IPS DF 4.7 (cell line): ENCODE results near the gene DENND2A.
"Not testable (repeated sequence)": the region's sequence is repeated elsewhere in the genome, so short reads cannot be mapped to it uniquely, and the experiment has no call there.

Source experiments
- DNase-seq: peaks from one replicate; pipeline ENCODE4 v3.0.0-alpha.2; 2013; ENCODE audit warnings: low spot score; ENCODE audit errors: extremely low read depth

Gene DENND2A

DNA sequence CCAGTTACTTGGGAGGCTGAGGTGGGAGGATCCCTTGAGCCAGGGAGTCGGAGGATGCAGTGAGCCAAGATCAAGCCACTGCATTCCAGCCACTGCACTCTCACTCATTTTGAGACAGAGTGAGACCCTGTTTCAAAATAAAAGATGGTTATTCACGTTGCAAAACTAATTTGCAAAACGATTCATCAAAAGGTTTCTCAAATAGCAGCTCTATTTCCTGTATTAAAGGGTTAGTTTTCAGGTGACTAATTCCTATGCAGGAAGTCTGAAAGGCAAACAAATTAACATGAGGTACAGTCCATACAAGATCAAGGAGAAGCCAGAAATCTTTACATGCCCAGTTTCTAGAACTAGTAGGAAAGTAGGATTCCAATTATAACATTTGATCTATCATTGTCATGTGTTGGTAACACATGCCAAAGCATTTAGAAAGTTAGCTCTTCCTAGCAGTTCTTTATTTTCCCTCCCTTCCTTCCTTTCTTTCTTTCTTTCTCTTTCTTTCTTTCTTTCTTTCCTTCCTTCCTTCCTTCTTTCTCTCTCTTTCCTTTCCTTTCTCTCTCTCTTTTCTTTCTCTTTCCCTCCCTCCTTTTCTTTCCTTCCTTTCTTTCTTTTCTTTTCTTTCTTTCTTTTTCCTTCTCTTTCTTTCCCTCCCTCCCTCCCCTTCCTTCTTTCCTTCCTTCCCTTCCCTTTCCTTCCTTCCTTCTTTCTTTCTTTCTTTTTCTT lies 49.3 kb downstream of the DENND2A start:
- DNase-seq = no peak

DNA sequence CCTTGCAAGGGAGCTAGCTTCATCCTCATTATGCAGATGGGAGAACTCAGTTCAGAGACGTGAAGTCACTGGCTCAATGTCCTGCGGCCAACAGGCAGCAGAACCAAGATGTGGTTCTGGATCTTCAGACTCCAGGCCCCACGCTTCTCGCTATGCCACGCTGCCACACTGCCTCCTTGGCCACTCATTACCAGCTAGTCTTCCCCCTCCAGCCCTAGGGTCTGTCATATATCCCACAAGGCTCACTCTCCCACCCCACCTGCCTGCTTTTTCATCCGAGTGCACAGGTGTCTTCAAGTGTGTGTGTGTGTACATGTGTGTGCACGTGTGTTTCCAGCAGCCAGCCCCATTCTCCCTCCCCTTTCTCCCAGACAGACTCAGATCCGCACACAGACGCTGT lies 53.4 kb downstream of the DENND2A start:
- DNase-seq = no peak

DNA sequence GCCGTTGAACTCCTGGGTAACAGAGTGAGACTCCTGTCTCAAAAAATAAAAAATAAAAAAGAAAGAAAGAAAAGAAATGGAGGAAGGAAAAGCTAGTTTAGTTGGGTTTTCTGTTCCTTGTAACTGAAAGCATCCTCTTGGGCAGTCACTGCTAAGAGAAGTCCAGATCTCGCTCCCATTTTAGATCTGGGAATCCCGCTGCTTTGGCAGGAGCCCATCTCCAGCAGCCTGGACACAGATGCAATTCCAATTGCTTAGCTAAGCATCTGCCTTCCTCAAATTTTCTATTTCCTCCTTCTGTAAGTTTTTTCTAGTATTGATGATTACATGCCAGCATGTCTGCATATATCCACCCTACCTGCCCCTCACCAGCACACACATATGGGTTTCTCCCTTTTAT lies 54.1 kb downstream of the DENND2A start:
- DNase-seq = no peak

DNA sequence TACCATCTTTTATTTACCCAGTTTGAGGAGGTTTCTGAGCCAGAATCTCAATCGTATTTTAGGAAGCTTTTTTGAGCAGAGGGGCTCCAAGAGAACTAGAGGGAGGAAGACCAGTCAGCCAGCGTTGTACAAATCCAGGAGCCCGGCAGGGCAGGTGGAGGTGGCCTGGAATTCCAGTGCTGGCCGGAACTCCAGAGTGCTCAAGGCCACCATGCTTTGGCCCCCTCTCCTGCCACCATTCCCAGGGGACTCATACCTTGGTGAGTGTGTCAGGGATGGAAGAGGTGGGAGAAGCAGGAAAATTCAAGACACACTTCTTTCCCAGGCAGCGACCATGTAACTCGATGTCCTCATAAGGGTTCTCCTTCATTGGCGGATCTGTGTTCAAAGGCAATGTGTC lies 55.3 kb downstream of the DENND2A start:
- no peak for DNase-seq

DNA sequence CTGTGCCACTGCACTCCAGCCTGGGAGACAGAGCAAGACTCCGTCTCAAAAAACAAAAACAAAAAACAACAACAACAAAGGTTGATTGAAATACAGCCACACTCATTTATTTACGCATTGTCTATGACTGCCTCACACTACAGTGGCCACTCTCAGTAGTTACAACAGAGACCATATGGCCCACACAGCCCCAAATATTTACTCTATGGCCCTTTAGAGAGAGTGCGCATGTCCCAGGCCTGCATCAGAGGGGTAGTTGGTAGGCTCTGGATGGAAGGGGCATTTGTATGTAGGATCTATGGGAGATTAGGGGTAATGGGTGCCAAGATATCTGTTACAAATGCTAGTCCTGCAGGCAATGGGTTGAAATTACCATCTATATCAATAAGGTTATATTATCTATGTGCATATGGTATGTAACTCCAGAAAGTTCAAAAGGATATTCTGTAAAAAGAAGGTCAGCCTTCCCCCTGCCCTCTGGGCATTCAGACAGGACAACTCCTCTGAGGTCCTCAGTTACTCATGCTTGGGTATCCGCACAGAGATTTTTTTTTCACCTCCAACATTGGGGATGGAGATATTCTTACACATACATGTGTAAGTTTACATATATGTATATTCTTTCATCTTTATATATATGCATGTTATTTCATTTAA lies 56.3 kb downstream of the DENND2A start:
- no peak for DNase-seq

DNA sequence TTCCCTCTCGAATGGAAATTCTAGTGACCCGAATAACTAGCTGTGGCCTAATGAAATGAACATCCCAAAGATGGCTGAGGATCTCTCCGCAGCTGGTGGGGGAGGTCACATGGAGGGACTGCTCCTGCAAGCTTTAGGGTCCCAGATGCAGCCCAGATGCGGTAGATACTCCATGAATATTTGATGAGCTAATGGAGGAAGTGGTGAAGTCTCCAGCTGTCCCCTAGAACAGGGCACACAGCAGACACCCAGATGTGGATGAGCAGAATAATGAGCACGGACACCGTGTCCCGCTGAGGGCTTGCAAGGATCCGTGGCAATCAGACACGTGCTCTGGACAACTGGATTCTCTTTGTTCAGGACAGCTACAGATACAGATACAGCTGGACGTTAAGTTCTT lies 59.2 kb downstream of the DENND2A start:
- no peak for DNase-seq

DNA sequence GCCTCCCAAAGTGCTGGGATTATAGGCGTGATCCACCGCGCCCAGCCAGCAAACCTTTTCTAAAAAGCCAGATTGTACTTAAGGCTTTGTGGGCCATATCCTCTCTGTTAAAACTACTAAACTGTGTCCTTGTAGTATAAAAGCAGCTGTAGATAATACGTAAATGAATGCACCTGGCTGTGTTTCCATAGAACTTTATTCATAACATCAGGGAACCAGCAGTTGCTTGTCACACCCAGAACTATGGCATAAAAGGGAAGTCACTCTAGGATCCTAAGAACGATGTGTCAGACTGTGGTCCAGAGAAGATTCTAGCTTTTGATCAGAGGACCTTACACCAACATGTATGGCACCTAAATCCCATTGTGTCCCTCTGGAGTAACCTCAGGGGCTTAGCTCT lies 63.0 kb downstream of the DENND2A start:
- no peak for DNase-seq

DNA sequence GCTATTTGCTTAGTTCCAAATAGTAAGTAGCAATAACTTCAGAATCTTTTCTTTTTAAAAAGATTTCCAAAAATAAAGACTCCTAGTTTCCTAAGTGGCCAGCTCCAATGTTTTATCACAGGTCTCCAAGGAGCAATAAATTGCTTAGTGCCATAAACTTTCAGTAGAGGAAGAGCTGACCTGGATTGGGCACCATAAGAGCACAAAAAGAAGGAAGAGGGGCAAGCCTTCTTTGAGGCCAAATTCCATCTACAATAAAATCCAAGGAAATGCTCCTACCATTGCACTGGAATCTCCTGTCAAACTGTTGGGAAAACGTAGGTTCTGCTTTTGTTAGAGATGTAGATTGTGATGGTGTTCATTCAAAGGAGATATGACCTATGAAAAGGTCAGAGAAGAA lies 64.0 kb downstream of the DENND2A start:
- no peak for DNase-seq

DNA sequence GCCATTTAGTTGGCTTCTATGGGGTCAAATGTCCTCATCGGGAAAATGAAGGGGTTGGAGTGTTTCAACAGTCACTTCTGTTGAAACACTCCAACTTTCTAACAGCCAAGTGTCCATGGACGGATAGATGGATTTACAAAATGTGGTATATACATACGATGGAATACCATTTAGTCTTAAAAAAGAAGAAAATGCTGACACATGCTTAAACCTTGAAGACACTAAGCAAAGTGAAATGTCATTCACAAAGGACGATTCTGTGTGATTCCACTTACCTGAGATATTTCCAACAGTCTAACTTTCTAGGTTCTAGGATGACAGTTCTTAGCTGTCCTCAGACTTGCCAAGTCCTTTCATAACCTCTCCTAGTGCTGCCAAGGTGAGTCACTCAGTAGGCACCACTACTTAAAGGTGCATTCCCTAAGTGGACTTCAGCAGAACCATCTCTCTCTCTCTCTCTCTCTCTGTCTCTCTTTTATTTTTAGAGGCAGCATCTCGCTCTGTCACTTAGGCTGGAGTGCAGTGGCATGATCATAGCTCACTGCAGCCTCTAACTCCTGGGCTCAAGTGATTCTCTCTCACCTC lies 69.0 kb downstream of the DENND2A start:
- DNase-seq = no peak

DNA sequence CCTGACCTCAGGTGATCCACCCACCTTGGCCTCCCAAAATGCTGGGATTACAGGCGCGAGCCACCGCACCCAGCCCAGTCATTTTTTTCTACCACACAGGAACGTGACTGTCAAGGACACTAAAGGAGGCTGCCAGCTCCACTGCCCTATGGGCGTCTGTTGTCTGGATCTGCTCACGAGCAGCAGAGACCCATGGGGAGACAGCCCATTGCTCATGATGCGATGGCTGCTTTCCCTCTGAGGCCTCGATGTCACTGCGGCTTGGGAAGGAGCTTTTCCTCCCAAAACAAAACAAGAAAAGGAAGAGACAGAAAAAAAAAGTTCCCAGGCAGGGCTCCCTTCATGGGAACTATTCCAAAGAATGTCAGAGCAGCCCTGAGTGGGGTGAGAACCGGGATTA lies 70.5 kb downstream of the DENND2A start:
- DNase-seq = no peak

DNA sequence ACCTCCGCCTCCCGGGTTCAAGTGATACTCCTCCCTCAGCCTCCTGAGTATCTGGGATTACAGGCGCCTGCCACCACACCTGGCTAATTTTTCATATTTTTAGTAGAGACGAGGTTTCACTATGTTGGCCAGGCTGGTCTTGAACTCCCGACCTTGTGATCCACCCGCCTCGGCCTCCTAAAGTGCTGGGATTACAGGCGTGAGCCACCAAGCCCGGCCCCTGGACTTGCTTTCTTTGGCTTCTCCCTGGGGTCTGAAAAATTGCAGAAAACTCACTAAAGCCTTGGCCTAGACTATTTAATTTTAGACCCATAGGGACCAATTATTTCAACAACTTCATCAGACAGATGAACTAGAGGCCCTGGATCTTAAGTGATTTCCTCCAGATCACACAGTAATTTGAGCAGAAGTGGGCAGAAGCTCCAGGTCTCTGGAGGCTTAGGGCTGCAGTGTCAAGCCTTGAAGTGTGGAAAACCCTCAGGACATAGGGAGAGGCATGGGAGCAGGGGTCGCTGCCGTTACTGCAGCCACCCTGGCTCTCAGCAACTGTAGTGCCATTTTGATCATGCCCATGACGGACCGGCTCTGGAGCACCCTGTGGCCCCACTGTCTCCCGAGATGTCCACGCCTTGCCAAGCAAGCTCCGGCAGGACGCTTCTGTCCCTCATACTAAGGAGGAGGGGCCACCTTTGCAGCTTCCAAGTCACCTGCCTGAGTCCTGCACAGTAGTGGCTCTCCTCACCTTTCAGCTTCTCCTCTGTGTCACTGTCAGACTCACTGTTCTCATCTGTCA lies 72.4 kb downstream of the DENND2A start:
- no peak for DNase-seq

DNA sequence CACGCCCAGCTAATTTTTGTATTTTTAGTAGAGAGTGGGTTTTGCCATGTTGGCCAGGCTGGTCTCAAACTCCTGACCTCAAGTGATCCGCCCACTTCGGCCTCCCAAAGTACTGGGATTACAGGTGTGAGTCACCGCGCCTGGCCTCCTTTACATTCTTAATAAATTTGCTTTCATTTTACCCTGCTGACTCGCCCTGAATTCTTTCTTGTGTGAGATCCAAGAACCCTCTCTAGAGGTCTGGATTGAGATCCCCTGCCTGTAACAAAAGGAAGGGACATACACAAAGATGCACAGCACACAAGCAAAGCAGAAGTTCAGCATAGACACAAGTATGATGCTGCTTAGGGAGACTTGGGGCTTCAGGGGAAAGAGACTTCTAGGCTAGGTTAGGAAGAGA lies 74.4 kb downstream of the DENND2A start:
- DNase-seq = not testable (repeated sequence)

DNA sequence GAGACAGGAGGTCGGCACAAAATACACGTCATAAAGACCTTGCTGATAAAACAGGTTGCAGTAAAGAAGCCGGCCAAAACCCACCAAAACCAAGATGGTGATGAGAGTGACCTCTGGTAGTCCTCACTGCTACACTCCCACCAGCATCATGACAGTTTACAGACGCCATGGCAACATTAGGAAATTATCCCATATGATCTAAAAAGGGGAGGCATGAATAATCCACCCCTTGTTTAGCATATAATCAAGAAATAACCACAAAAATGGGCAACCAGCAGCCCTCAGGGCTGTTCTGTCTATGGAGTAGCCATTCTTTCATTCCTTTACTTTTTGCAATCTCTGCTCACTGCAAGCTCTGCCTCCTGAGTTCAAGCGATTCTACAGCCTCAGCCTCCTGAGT lies 74.9 kb downstream of the DENND2A start:
- not testable (repeated sequence) for DNase-seq

DNA sequence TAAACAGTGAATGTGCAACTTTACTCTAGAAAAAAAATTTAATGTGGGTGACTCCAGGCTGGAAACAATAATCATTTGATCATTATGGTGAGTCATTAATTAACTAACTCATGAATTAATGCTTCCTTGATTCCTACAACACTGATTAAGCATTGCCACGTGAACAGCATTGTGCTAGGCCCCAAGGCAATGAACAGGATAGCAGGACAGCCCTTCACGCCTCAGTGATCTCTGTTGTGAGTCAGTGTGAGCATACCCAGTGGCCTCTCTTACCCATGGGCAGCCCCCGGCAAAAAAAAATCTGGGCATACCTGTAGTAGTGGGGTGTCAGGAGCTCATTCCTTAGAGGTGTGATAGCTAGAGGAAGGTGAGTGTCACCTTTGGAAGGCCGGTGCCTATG lies 76.0 kb downstream of the DENND2A start:
- no peak for DNase-seq

DNA sequence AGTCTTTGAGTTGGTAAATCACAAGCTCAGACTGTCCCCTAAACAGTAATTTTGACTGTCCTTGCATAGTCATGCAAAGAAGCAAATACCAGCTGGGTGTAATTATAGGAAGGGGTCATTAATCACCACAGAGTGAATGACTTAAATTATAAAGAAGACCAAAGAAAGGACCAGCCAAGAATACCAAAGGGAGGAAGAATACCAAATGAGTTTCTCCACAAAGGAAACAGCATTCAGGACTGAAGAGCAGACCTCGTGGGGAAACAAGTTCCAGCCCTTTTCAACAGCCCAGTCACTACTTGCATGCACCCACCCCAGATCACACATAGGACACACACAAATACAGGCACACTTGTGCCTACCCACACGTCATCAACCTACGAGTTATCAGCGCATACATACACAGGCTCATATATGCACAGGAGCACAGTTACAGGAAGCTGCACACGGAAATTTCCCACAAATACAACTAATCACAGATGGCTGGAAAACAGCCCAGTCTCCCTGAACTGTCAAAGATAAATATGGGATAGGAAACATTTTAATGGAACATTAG lies 77.6 kb downstream of the DENND2A start:
- no peak for DNase-seq

DNA sequence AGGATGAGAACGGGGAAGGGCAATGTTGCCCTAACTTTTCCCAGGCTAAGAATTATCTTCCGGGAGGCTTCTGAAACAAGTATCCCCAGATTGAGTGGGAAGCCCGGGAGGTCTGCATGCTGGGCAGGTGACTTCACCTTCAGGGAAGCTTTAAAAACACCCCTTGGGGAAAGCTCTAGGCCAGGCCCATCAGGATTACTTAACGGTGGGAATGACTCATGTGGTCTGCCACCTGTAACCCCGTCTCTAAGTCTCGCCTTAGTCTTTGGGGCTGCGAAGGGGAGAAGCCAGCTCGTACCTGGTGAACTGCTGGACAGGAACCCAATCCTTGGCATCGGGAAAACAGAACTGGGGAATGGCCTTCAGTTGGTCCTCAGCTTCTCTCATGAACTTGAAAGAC lies 81.2 kb downstream of the DENND2A start:
- no peak for DNase-seq

DNA sequence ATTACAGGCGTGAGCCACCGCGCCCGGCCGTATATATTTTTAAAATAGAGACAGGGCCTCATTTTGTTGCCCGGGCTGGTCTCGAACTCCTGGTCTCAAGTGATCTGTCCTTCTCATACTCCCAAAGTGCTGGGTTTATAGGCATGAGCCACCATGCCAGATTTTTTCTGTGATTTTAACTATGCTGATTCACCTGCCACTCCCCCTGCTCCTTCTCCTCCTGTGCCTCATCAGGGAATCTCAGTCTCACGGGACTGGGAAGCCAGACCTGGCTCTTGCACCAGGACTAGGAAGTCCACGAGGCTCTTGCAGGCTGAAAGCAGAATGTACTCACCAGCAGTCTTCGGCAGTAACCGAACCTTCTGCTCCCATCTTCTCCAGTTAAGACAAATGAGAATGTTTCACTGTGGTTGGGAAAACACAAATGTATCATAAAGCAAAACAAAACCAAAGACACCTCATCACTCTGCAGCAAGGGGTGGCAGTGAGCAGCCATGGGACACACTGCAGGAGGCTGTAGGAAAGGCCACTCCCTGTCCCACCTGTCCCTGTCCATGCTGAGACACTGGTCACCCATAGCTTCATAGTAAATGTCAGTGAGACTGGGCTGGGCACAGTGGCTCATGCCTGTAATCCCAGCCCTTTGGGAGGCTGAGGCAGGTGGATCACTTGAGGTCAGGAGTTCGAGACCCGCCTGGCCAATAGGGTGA lies 82.6 kb downstream of the DENND2A start:
- DNase-seq = no peak

DNA sequence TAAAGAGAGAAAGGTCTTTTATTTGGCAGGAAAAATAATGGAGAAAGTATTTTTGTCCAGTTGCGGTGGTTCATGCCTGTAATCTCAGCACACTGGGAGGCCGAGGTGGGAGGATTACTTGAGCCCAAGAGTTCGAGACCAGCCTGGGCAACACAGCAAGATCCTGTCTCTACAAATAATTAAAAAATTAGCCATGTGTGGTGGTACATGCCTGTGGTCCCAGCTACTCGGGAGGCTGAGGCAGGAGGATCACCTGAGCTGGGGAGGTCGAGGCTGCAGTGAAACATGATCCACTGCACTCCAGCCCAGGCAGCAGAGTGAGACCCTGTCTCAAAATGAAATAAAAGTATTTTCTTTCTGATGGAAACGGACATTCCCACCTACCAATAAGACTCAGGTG lies 83.5 kb downstream of the DENND2A start:
- no peak for DNase-seq

DNA sequence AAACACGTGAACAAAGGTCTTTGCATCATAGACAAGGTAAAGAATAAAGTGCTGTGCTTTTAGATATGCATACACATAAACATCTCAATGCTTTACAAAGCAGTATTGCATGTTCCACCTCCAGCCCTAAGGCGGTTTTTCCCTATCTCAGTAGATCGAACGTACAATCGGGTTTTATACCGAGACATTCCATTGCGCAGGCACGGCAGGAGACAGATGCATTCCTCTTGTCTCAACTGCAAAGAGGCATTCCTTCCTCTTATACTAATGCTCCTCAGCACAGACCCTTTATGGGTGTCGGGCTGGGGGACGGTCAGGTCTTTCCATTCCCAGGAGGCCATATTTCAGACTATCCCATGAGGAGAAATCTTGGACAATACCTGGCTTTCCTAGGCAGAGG lies 87.4 kb downstream of the DENND2A start:
- not testable (repeated sequence) for DNase-seq

DNA sequence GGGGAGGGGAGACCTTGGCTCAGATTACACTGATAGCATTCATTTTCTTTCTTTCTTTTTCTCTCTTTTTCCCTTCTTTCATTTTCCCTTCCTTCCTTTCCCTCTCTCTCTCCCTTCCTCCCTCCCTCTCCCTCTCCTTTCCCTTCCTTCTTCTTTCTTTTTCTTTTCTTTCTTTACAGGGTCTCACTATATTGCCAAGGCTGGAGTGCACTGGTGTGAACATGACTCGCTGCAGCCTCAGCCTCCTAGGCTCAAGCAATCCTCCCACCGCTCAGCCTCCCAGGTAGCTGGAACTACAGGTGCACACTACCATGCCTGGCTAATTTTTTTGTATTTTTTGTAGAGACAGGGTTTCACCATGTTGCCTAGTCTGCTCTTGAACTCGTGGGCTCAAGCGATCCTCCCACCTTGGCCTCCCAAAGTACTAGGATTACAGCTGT lies 88.4 kb downstream of the DENND2A start:
- no peak for DNase-seq
